ENCODE measurements around the gene BICDL2. TPM values are rescaled to one million over a fixed set of nuclear protein-coding genes. Genes with fewer than 3 reads are reported as not detected.
"Not testable (repeated sequence)": the region's sequence is repeated elsewhere in the genome, so short reads cannot be mapped to it uniquely, and the experiment has no call there.

Gene BICDL2
- total RNA-seq, 1 donor from 2014 or later: not detected

DNA sequence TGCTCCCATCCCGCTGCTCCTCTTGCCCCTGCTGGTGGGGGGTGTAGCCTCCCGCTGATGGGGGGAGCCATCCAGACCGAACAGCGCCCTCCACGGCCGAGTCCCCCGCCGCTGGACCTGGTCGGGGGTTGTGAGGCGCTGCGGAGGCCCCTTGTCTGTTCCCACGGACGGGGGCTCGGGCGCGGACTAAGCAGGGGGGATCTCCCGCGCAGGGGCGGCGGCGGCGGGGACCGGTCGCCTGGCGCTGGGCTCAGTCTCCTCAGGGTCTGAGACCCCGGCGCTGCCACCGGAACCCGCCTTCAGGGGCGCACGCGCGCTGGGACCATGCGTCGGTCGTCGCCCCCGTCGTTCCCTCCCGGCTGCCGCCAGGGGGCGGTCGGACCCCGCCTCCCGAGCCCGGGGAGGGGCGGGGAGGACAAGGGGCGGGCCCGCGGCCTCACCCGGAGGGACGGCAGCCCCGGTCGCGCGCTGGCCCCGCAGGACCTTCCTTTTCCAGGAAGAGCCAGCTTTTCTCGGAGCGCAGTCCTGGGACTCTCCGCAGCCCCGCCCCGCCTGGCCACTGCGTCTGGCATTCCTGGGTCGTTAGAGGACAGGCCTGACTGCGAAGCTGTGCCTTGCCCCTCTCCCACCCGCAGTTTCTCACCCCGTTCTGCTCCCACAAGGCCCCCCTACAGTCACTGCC lies 22.4 kb upstream of the BICDL2 start:
- no peaks in the 10 kb centered on the region for H3K27me3 ChIP-seq
- peak; percentile 39 to 92 for DNase-seq (ENCODE audit: low spot score in 2 of 2)
- peak overlapping the region; percentile 12 to 42 for H3K27ac ChIP-seq
- TF ChIP-seq, protein P1, sequence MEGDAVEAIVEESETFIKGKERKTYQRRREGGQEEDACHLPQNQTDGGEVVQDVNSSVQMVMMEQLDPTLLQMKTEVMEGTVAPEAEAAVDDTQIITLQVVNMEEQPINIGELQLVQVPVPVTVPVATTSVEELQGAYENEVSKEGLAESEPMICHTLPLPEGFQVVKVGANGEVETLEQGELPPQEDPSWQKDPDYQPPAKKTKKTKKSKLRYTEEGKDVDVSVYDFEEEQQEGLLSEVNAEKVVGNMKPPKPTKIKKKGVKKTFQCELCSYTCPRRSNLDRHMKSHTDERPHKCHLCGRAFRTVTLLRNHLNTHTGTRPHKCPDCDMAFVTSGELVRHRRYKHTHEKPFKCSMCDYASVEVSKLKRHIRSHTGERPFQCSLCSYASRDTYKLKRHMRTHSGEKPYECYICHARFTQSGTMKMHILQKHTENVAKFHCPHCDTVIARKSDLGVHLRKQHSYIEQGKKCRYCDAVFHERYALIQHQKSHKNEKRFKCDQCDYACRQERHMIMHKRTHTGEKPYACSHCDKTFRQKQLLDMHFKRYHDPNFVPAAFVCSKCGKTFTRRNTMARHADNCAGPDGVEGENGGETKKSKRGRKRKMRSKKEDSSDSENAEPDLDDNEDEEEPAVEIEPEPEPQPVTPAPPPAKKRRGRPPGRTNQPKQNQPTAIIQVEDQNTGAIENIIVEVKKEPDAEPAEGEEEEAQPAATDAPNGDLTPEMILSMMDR (IDR thresholded peaks at IDR 0.05): peak; percentile 77 to 98 (median 86)
- H3K4me1 ChIP-seq: peaks cover 5 to 12% of the 10 kb centered on the region in 2 donors
- no peaks in the 10 kb centered on the region for H3K36me3 ChIP-seq
- no peaks in the 10 kb centered on the region for H3K9me3 ChIP-seq
- H3K4me3 ChIP-seq: peak overlapping the region; percentile 72 to 76
- intact Hi-C loops (cut with DNase I): loop anchor here (1.0 to 2.0 kb wide), 6 partner anchors 30 to 107 kb away; partner anchors contain the start of gene ZNF213

DNA sequence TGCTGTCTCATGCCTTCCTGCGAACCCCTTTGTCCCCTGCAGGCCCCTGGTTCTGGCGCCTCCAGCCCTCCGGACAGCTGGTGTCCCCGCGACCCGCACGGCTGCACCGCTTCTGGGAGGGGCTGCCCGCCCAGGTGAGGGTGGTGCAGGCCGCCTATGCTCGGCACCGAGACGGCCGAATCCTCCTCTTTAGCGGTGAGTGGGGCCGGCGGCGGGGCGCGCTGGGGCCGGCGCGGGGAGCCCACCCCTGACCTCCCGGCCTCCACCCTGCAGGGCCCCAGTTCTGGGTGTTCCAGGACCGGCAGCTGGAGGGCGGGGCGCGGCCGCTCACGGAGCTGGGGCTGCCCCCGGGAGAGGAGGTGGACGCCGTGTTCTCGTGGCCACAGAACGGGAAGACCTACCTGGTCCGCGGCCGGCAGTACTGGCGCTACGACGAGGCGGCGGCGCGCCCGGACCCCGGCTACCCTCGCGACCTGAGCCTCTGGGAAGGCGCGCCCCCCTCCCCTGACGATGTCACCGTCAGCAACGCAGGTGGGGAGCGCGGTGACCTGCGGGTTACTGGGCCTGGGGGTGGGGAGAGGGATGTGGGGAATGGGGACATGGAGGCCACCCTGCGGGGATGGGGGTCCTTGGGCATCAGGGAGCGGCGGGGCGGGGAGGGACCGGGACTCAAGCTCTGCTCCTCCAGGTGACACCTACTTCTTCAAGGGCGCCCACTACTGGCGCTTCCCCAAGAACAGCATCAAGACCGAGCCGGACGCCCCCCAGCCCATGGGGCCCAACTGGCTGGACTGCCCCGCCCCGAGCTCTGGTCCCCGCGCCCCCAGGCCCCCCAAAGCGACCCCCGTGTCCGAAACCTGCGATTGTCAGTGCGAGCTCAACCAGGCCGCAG lies 21.6 kb upstream of the BICDL2 start:
- peak in 1 of 2 donors; percentile 75 for DNase-seq (ENCODE audit: low spot score in 2 of 2)

DNA sequence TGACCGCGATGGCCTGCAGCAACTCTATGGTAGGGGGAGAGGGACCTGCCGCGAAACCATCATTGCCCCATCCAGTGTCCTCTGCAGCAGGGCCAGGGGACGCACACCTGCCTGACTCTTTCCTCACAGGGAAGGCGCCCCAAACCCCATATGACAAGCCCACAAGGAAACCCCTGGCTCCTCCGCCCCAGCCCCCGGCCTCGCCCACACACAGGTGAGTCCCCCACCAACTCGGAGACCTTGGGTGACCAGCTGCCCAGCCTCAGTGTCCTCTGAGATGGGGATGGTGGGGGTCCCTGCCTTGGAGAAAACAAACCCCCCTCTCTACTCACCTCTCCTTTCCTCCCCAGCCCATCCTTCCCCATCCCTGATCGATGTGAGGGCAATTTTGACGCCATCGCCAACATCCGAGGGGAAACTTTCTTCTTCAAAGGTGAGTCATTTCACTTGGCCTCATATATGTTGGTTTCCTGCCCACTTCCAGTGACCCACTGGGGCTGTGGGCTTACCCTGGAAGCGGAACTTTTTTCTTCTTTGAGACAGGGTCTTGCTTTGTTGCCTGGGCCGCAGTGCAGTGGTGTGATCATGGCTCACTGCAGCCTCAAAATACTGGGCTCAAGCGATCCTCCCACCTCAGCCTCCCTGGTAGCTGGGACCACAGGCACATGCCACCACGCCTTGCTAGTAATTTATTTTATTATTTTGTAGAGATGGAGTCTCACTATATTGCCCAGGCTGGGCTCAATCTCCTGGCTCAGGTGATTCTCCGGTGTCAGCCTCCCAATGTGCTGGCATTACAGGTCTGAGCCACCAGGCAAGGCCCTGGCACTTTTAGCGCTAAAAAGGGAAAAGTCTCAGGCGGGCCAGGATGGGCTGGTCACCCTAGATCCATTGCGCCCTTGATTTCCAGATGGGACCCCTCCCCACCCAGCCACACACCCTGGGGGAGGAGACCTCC lies 20.7 kb upstream of the BICDL2 start:
- TF ChIP-seq, protein P1 (IDR thresholded peaks at IDR 0.05): no peak
- DNase-seq (ENCODE audit: low spot score in 2 of 2): no peak
- Histone ChIP-seq H3K27me3 (no peaks in the 10 kb centered on the region), H3K9me3 (no peaks in the 10 kb centered on the region), H3K36me3 (no peaks in the 10 kb centered on the region), H3K27ac (no peak overlapping the region), H3K4me3 (peak overlapping the region in 1 of 2 donors; percentile 76), H3K4me1 (peaks cover 5 to 12% of the 10 kb centered on the region in 2 donors)
- intact Hi-C loops (cut with DNase I): loop anchor here (2.0 kb wide), 3 partner anchors 29 to 77 kb away; partner anchors contain the start of gene ZNF213

More for the DNA sequence above, 21.6 kb upstream of the BICDL2 start:
- no peaks in the 10 kb centered on the region for H3K36me3 ChIP-seq
- no peaks in the 10 kb centered on the region for H3K27me3 ChIP-seq
- peaks cover 5 to 12% of the 10 kb centered on the region in 2 donors for H3K4me1 ChIP-seq
- TF ChIP-seq, protein P1 (IDR thresholded peaks at IDR 0.05): no peak
- peak overlapping the region in 1 of 2 donors; percentile 42 for H3K27ac ChIP-seq
- no peaks in the 10 kb centered on the region for H3K9me3 ChIP-seq
- intact Hi-C loops (cut with DNase I): loop anchor here (1.0 to 2.0 kb wide), 6 partner anchors 30 to 108 kb away; partner anchors contain the start of gene ZNF213
- H3K4me3 ChIP-seq: peak overlapping the region; percentile 72 to 76

DNA sequence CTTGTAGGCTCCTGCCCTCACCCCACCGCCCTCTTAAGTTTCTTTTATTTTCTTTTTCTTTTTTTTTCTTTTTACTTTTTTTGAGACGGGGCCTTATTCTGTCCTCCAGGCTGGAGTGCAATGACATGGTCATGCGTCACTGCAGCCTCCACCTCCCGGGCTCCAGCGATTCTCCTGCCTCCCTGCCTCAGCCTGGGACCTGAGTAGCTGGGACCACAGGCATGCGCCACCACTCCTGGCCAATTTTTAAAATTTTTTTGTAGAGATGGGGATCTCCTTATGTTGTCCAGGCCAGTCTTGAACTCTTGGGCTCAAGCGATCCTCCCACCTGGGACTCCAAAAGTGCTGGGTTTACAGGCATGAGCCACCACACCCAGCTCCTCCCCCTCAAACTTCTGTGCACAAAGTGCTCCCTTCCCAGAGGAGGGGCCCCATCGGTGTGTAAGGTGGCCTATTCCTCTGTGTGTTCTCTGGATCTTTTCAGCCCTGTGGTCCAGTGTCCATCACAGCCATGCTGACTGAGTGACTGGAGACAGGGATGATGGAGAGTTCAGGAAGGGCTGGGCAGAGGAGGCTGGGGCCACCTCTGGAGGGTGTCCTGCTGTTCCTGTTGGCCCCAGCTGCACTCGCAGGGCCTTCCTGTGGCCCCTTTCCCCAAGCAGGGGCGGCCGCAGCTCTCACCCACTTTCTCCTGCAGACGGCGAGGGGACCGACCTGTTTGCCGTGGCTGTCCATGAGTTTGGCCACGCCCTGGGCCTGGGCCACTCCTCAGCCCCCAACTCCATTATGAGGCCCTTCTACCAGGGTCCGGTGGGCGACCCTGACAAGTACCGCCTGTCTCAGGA lies 19.8 kb upstream of the BICDL2 start:
- intact Hi-C loops (cut with DNase I): no loop called here
- DNase-seq (ENCODE audit: low spot score in 2 of 2): no peak
- Histone ChIP-seq H3K9me3 (no peaks in the 10 kb centered on the region), H3K27ac (no peak overlapping the region), H3K4me1 (peaks cover 5 to 12% of the 10 kb centered on the region in 2 donors), H3K36me3 (no peaks in the 10 kb centered on the region), H3K4me3 (no peak overlapping the region), H3K27me3 (no peaks in the 10 kb centered on the region)
- TF ChIP-seq, protein P1 (IDR thresholded peaks at IDR 0.05): no peak

DNA sequence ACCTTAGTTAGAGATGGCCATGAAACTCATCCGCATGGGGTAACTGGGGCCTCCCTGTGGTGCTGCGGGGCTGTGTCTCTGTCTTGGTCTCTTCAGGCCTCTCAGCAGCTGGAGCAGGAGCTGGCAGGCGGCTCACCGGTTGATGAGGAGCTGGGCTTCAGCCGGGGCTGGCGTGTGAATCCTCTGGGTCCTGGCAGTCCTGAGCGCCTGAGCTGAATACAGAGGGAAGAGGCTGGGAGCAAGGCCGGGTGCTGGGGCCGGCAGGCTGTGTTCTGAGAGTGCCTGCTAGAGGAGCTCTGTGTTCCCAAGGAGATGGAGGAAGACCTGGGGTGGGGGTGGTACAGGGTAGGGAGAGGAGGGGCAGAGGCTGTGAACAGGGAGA lies 19.0 kb upstream of the BICDL2 start:
- H3K36me3 ChIP-seq; H3K27ac ChIP-seq; H3K9me3 ChIP-seq; H3K4me3 ChIP-seq; intact Hi-C loops (cut with DNase I); DNase-seq (ENCODE audit: low spot score in 2 of 2); H3K27me3 ChIP-seq: not testable (repeated sequence)
- peaks cover 5 to 12% of the 10 kb centered on the region in 2 donors for H3K4me1 ChIP-seq

Measured in ascending aorta (tissue), 2 donors.